GM12878 (cell line): ENCODE results near the gene TMSB4X. TPM values are rescaled to one million over a fixed set of nuclear protein-coding genes. Genes with fewer than 3 reads are reported as not detected.

Experiments
- ATAC-seq: fragments of 200-7000 bp; cut with Tn5 transposase; 3 replicates; pipeline ENCODE4 v1.9.1; 2020; ENCODE audit warnings: mild to moderate bottlenecking, moderate library complexity
- BruUV-seq: library from RNA; stranded (reverse); fragments of 400-500 nt; replicated peaks from 2 replicates; lab custom pipeline; 2021; lab: Mats Ljungman, UMichigan
- CTCF ChIA-PET: fragments of 300-600 bp; sonication (Branson Sonifier 250); formaldehyde crosslinking; extraction: SDS; loops from one replicate; lab custom pipeline; 2021; ENCODE audit warnings: inconsistent platforms; lab: Yijun Ruan, JAX
- POLR2A ChIA-PET: fragments of 350-600 bp; formaldehyde crosslinking; extraction: SDS; loops from one replicate; lab custom pipeline; 2021; ENCODE audit warnings: inconsistent platforms; lab: Charles Lee
- RAD21 ChIA-PET: fragments of 300-600 bp; sonication (Branson Sonifier 250); formaldehyde crosslinking; loops from one replicate; lab custom pipeline; 2023; ENCODE audit warnings: antibody characterized with exemption; ENCODE audit not compliant: unreplicated experiment; lab: Charles Lee
- SMC1A ChIA-PET: fragments of 300-600 bp; sonication (Branson Sonifier 250); formaldehyde crosslinking; loops from one replicate; lab custom pipeline; 2023; ENCODE audit not compliant: unreplicated experiment, uncharacterized antibody; lab: Charles Lee
- DNase-seq: peaks from one replicate; pipeline ENCODE4 v3.0.0-alpha.2; 2011; ENCODE audit warnings: low read depth, low spot score
- FAIRE-seq: peaks from 3 replicates; lab custom pipeline; 2011; peaks lifted over from hg19 to GRCh38; lab: Jason Lieb, UNC
- H2AFZ ChIP-seq: 2 replicates; pipeline ENCODE4 v1.6.0; 2011; ENCODE audit warnings: low read depth, low read length, control low read depth; ENCODE audit not compliant: control insufficient read depth
- H3K27ac ChIP-seq: 2 replicates; pipeline ENCODE4 v1.5.1; 2011; ENCODE audit warnings: control low read depth; ENCODE audit not compliant: control insufficient read depth, insufficient read depth
- H3K27me3 ChIP-seq, 2 experiments: replicated peaks in 1 of 2; 2 replicates each; pipeline versions ENCODE4 v1.6.0 to v1.6.1; 2011; ENCODE audit warnings: low read length in 1 of 2; ENCODE audit not compliant: control insufficient read depth in 2 of 2, insufficient read depth in 2 of 2
- H3K36me3 ChIP-seq, 2 experiments: 2 replicates each; pipeline ENCODE4 v1.5.1; 2011; ENCODE audit warnings: low read length in 1 of 2; ENCODE audit not compliant: control insufficient read depth in 2 of 2, insufficient read depth in 2 of 2
- H3K4me1 ChIP-seq: 2 replicates; pipeline ENCODE4 v1.6.1; 2011; ENCODE audit warnings: mild to moderate bottlenecking, low read length, moderate library complexity, mixed read lengths; ENCODE audit not compliant: control insufficient read depth, insufficient read depth
- H3K4me2 ChIP-seq: 2 replicates; pipeline ENCODE4 v1.6.0; 2011; ENCODE audit warnings: control low read depth; ENCODE audit not compliant: control insufficient read depth, insufficient read depth
- H3K4me3 ChIP-seq: fragments of 200-600 bp; sonication (generic); 2 replicates; pipeline ENCODE4 v1.5.1; 2016
- H3K79me2 ChIP-seq: 2 replicates; pipeline ENCODE4 v1.6.0; 2011; ENCODE audit warnings: low read length; ENCODE audit not compliant: control insufficient read depth, insufficient read depth
- H3K9ac ChIP-seq: 2 replicates; pipeline ENCODE4 v1.8.0; 2011; ENCODE audit warnings: low read length, control low read depth, mixed read lengths; ENCODE audit not compliant: control insufficient read depth, insufficient read depth
- H3K9me3 ChIP-seq: replicated peaks from 3 replicates; pipeline ENCODE4 v1.5.1; 2011; ENCODE audit warnings: mild to moderate bottlenecking, low read length; ENCODE audit not compliant: control insufficient read depth, insufficient read depth
- H4K20me1 ChIP-seq: 2 replicates; pipeline ENCODE4 v1.6.0; 2011; ENCODE audit not compliant: control insufficient read depth, insufficient read depth
- CHD1 ChIP-seq: IDR thresholded peaks from 2 replicates; pipeline ENCODE4 v1.6.1; 2012; ENCODE audit warnings: low read depth, low read length, improper control_type of control experiment
- EED ChIP-seq: sonication (generic); IDR thresholded peaks from 2 replicates; pipeline ENCODE4 v1.6.1; 2016; ENCODE audit warnings: antibody characterized with exemption, low read depth
- EGR1 ChIP-seq, 2 experiments: IDR thresholded peaks; 1 replicate in 1 of 2; 2 replicates in 1 of 2; pipeline ENCODE4 v1.6.1; 2011 to 2012; ENCODE audit warnings: low read depth in 2 of 2, low read length in 2 of 2, borderline replicate concordance in 1 of 2, mild to moderate bottlenecking in 1 of 2, moderate library complexity in 1 of 2
- GATAD2B ChIP-seq: fragments of 450-650 bp; conservative IDR thresholded peaks from 2 replicates; pipeline ENCODE4 v1.6.1; 2017; ENCODE audit warnings: low read depth, mild to moderate bottlenecking, moderate library complexity
- HDAC6 ChIP-seq: fragments of 200-600 bp; sonication (generic); IDR thresholded peaks from one replicate; pipeline ENCODE4 v1.8.0; 2017; ENCODE audit warnings: antibody characterized with exemption; ENCODE audit not compliant: unreplicated experiment
- HDGF ChIP-seq: fragments of 450-650 bp; IDR thresholded peaks from 2 replicates; pipeline ENCODE4 v1.6.1; 2016; ENCODE audit warnings: antibody characterized with exemption
- JUNB ChIP-seq: IDR thresholded peaks from 2 replicates; pipeline ENCODE4 v1.6.1; 2016; ENCODE audit warnings: antibody characterized with exemption, mild to moderate bottlenecking
- LARP7 ChIP-seq: fragments of 450-650 bp; IDR thresholded peaks from 2 replicates; pipeline ENCODE4 v1.6.1; 2017; ENCODE audit warnings: mild to moderate bottlenecking
- MYC ChIP-seq: IDR thresholded peaks from 2 replicates; pipeline ENCODE4 v1.6.1; 2011; ENCODE audit warnings: mild to moderate bottlenecking, low read length, moderate library complexity, inconsistent platforms; ENCODE audit not compliant: insufficient read depth, insufficient replicate concordance, insufficient read length, severe bottlenecking
- SMARCA5 ChIP-seq: fragments of 450-650 bp; IDR thresholded peaks from 2 replicates; pipeline ENCODE4 v1.6.1; 2017; ENCODE audit warnings: mild to moderate bottlenecking
- TARDBP ChIP-seq: IDR thresholded peaks from 2 replicates; pipeline ENCODE4 v1.6.1; 2016; ENCODE audit warnings: borderline replicate concordance
- TBL1XR1 ChIP-seq: IDR thresholded peaks from 2 replicates; pipeline ENCODE4 v1.6.1; 2012; ENCODE audit warnings: low read depth, low read length, improper control_type of control experiment
- WRNIP1 ChIP-seq: IDR thresholded peaks from 2 replicates; pipeline ENCODE4 v1.6.1; 2011; ENCODE audit warnings: low read depth, low read length, improper control_type of control experiment, borderline replicate concordance
- ZSCAN29 ChIP-seq: fragments of 450-650 bp; IDR thresholded peaks from 2 replicates; pipeline ENCODE4 v1.6.1; 2017; ENCODE audit warnings: mild to moderate bottlenecking, moderate library complexity
- WGBS: methylation state at CpG from one replicate; pipeline ENCODE4 v1.1.6; 2016; ENCODE audit warnings: low lambda C conversion rate; ENCODE audit not compliant: insufficient replicate concordance, insufficient coverage; ENCODE audit errors: missing lambda C conversion rate; 5-methylcytosine and 5-hydroxymethylcytosine counted together
- in situ Hi-C: fragments of 300-500 bp; cut with MboI; formaldehyde crosslinking; loops from 9 replicates; pipeline ENCODE4 v1.14.3; 2018; ENCODE audit warnings: mixed read lengths
- intact Hi-C: fragments of 100-400 bp; cut with micrococcal nuclease; formaldehyde crosslinking; loops from one replicate; pipeline ENCODE4 v1.14.2; 2022; ENCODE audit not compliant: unreplicated experiment
- polyA plus RNA-seq, 11 experiments: library from polyadenylated mRNA; depleted of rRNA in 4 of 11; unstranded in 6 of 11; stranded (reverse) in 5 of 11; fragments of >200 nt; fragmentation: Nextera tagmentation in 4 of 11; fragmentation: Illumina TruSeq in 1 of 11; extraction: Ambion mirVana in 4 of 11; extraction: Trizol in 1 of 11; gene quantifications; 1 replicate in 1 of 11; 2 replicates in 10 of 11; pipeline versions ENCODE4 v1.2.1 to v1.2.3, GENCODE V29; 2011 to 2016; ENCODE audit warnings: inconsistent platforms in 2 of 11, missing spikeins in 2 of 11, low read depth in 1 of 11
- total RNA-seq, 4 experiments: library from RNA; depleted of rRNA in 3 of 4; stranded (reverse); fragments of >200 nt in 3 of 4; fragmentation: Illumina TruSeq in 1 of 4; extraction: Trizol in 1 of 4; gene quantifications; 2 replicates each; pipeline versions ENCODE4 v1.2.1 to v1.2.3, GENCODE V29; 2013 to 2021
- TF ChIP-seq, protein P1 (sequence below): fragments of 450-650 bp; IDR thresholded peaks from 2 replicates; pipeline ENCODE4 v1.6.1; 2014; ENCODE audit warnings: mild to moderate bottlenecking
- TF ChIP-seq, protein P2 (sequence below): IDR thresholded peaks from 2 replicates; pipeline ENCODE4 v1.6.1; 2012; ENCODE audit warnings: low read depth, low read length, improper control_type of control experiment
- TF ChIP-seq, protein P3 (sequence below): fragments of 450-650 bp; IDR thresholded peaks from 2 replicates; pipeline ENCODE4 v1.6.1; 2016; ENCODE audit warnings: mild to moderate bottlenecking, moderate library complexity, borderline replicate concordance
- TF ChIP-seq, protein P4 (sequence below): IDR thresholded peaks from 2 replicates; pipeline ENCODE4 v1.6.1; 2012; ENCODE audit warnings: low read depth, low read length, improper control_type of control experiment

TMSB4X gene
- total and polyA plus RNA-seq, 10 of the 15 experiments (the other 5 are each of a cell fraction or from before 2014, with no cell fraction given): 13,924 to 37,234 (median 23,705) TPM

DNA sequence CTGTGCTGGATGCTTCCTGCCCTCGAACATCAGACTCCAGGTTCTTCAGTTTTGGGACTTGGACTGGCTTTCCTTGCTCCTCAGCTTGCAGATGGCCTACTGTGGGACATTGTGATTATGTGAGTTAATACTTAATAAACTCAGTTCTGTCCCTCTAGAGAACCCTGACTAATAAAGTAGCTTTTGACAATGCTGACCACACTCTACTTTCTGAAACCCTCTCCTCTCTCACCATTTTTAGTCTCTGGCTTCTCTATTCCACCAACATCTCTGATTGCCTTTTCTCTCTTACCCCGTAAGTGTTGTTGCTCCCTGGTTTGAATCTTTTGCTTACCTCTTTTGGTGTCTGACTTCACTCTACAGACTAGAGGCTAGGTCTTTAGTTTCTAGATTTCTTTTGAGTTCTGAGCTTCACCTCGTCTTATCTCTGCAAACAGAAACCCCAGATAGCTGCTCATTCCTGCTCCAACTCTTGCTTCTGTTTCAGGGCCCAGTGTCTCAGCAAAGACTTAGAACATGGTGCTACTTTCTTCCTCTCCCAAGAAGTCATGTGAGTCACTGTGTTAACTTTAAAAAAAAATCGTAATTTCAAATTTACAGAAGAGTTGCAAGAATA is 11.4 kb downstream of the TMSB4X start:
- H3K27ac ChIP-seq: peak overlapping the region; percentile 98
- H3K9ac ChIP-seq: peak overlapping the region; percentile 31
- DNase-seq: no peak
- WGBS: 5% methylated on average over 4 of the region's 4 CpGs
- in situ Hi-C loops (no loop called here), intact Hi-C loops (loop anchor here (1.0 kb wide), 1 partner anchor 14 kb away; no protein-coding TSS in a partner anchor)
- peak overlapping the region; percentile 29; the same call in 1 of the 2 replicates for H3K4me3 ChIP-seq
- SMC1A ChIA-PET: interaction anchor here (0.6 to 24.6 kb wide), 13 partner anchors 9 to 502 kb away, joined by 3 to 595 read pairs (median 8); no protein-coding TSS in a partner anchor
- H4K20me1 ChIP-seq: no peaks in the 10 kb centered on the region
- H2AFZ ChIP-seq: no peak overlapping the region
- H3K4me2 ChIP-seq: peak overlapping the region; percentile 75
- no peaks in the 10 kb centered on the region for H3K36me3 ChIP-seq
- ATAC-seq: peak; percentile 55
- H3K27me3 ChIP-seq: no peaks in the 10 kb centered on the region
- POLR2A ChIA-PET: interaction anchor here (0.7 to 13.6 kb wide), 10 partner anchors 9 to 105 kb away, joined by 3 to 157 read pairs (median 3); no protein-coding TSS in a partner anchor
- CTCF ChIA-PET: interaction anchor here (0.9 to 6.0 kb wide), 17 partner anchors 8 to 268 kb away, joined by 3 to 35 read pairs (median 5); no protein-coding TSS in a partner anchor
- RAD21 ChIA-PET: interaction anchor here (0.9 to 23.0 kb wide), 10 partner anchors 9 to 502 kb away, joined by 3 to 562 read pairs (median 15); no protein-coding TSS in a partner anchor
- peaks cover 63% of the 10 kb centered on the region for H3K4me1 ChIP-seq
- peak; percentile 62 for FAIRE-seq
- H3K79me2 ChIP-seq: no peaks in the 10 kb centered on the region
- BruUV-seq: TSS peak; percentile 82
- no peaks in the 10 kb centered on the region; the same call in 2 of the 3 replicates for H3K9me3 ChIP-seq
- TF ChIP-seq, protein P1, sequence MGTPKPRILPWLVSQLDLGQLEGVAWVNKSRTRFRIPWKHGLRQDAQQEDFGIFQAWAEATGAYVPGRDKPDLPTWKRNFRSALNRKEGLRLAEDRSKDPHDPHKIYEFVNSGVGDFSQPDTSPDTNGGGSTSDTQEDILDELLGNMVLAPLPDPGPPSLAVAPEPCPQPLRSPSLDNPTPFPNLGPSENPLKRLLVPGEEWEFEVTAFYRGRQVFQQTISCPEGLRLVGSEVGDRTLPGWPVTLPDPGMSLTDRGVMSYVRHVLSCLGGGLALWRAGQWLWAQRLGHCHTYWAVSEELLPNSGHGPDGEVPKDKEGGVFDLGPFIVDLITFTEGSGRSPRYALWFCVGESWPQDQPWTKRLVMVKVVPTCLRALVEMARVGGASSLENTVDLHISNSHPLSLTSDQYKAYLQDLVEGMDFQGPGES: no peak
- TF ChIP-seq EGR1 (IDR thresholded peaks at IDR 0.05; ENCODE audit: borderline replicate concordance in 1 of 2, low read depth in 2 of 2, low read length in 2 of 2): no peak
- TF ChIP-seq MYC: no peak
- no peak for TF ChIP-seq TBL1XR1
- TF ChIP-seq LARP7: no peak
- no peak for TF ChIP-seq HDAC6
- no peak; the same call in 1 of the 2 replicates for TF ChIP-seq SMARCA5
- TF ChIP-seq, protein P2, sequence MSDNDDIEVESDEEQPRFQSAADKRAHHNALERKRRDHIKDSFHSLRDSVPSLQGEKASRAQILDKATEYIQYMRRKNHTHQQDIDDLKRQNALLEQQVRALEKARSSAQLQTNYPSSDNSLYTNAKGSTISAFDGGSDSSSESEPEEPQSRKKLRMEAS: no peak
- TF ChIP-seq JUNB: peak; percentile 42; the same call in 1 of the 2 replicates
- TF ChIP-seq EED: no peak
- TF ChIP-seq HDGF: no peak
- TF ChIP-seq WRNIP1: no peak
- TF ChIP-seq TARDBP: no peak
- TF ChIP-seq, protein P3, sequence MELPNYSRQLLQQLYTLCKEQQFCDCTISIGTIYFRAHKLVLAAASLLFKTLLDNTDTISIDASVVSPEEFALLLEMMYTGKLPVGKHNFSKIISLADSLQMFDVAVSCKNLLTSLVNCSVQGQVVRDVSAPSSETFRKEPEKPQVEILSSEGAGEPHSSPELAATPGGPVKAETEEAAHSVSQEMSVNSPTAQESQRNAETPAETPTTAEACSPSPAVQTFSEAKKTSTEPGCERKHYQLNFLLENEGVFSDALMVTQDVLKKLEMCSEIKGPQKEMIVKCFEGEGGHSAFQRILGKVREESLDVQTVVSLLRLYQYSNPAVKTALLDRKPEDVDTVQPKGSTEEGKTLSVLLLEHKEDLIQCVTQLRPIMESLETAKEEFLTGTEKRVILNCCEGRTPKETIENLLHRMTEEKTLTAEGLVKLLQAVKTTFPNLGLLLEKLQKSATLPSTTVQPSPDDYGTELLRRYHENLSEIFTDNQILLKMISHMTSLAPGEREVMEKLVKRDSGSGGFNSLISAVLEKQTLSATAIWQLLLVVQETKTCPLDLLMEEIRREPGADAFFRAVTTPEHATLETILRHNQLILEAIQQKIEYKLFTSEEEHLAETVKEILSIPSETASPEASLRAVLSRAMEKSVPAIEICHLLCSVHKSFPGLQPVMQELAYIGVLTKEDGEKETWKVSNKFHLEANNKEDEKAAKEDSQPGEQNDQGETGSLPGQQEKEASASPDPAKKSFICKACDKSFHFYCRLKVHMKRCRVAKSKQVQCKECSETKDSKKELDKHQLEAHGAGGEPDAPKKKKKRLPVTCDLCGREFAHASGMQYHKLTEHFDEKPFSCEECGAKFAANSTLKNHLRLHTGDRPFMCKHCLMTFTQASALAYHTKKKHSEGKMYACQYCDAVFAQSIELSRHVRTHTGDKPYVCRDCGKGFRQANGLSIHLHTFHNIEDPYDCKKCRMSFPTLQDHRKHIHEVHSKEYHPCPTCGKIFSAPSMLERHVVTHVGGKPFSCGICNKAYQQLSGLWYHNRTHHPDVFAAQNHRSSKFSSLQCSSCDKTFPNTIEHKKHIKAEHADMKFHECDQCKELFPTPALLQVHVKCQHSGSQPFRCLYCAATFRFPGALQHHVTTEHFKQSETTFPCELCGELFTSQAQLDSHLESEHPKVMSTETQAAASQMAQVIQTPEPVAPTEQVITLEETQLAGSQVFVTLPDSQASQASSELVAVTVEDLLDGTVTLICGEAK: no peak
- TF ChIP-seq GATAD2B: no peak
- TF ChIP-seq ZSCAN29: no peak
- TF ChIP-seq CHD1: no peak
- TF ChIP-seq, protein P4, sequence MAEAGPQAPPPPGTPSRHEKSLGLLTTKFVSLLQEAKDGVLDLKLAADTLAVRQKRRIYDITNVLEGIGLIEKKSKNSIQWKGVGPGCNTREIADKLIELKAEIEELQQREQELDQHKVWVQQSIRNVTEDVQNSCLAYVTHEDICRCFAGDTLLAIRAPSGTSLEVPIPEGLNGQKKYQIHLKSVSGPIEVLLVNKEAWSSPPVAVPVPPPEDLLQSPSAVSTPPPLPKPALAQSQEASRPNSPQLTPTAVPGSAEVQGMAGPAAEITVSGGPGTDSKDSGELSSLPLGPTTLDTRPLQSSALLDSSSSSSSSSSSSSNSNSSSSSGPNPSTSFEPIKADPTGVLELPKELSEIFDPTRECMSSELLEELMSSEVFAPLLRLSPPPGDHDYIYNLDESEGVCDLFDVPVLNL: no peak
